Large intestine (tissue), 3 donors: ENCODE results near the gene ITPKA. TPM values are rescaled to one million over a fixed set of nuclear protein-coding genes. Genes with fewer than 3 reads are reported as not detected.

Experiments used
- DNase-seq, 2 donors: peaks; one replicate each; pipeline versions ENCODE4 v3.0.0 to v3.0.0-alpha.2; 2013
- H3K27ac ChIP-seq: one replicate; pipeline ENCODE4 v1.5.1; 2013; ENCODE audit warnings: low read length
- H3K27me3 ChIP-seq: 2 replicates; pipeline ENCODE4 v1.6.1; 2013; ENCODE audit warnings: low read length; ENCODE audit not compliant: control insufficient read depth, insufficient read depth
- H3K36me3 ChIP-seq: 2 replicates; pipeline ENCODE4 v1.6.1; 2013; ENCODE audit warnings: low read length; ENCODE audit not compliant: control insufficient read depth, insufficient read depth
- H3K4me1 ChIP-seq: one replicate; pipeline ENCODE4 v1.6.1; 2013; ENCODE audit warnings: low read length; ENCODE audit not compliant: control insufficient read depth, insufficient read depth
- H3K4me3 ChIP-seq: one replicate; pipeline ENCODE4 v1.5.1; 2013; ENCODE audit warnings: low read length
- H3K9me3 ChIP-seq: one replicate; pipeline ENCODE4 v1.6.1; 2013; ENCODE audit warnings: mild to moderate bottlenecking, low read depth, low read length, moderate library complexity; ENCODE audit not compliant: control insufficient read depth
- WGBS: methylation state at CpG from one replicate; pipeline ENCODE4 v1.1.5; 2013; ENCODE audit warnings: low lambda C conversion rate; ENCODE audit not compliant: insufficient coverage; 5-methylcytosine and 5-hydroxymethylcytosine counted together
- polyA plus RNA-seq: library from polyadenylated mRNA; unstranded; fragments of 120-200 nt; gene quantifications from one replicate; pipeline ENCODE4 v1.2.1, GENCODE V29; 2013

ITPKA gene
- polyA plus RNA-seq, 1 donor: 40.7 TPM

- no peak overlapping the region for H3K27ac ChIP-seq
- no CpG with 5 or more reads among the region's 2 CpGs for WGBS
These were observed 4.0 kb upstream of the ITPKA start for GRCh38 chr15:41489641-41490040.

GRCh38 chr15:41490355-41490754 lies 3.3 kb upstream of the ITPKA start:
- H3K36me3 ChIP-seq: no peaks in the 10 kb centered on the region
- peak in 1 of 2 donors; percentile 58 for DNase-seq
- WGBS: no CpG with 5 or more reads among the region's 4 CpGs
- no peak overlapping the region for H3K27ac ChIP-seq
- no peaks in the 10 kb centered on the region for H3K9me3 ChIP-seq
- peaks cover 12% of the 10 kb centered on the region for H3K27me3 ChIP-seq
- H3K4me3 ChIP-seq: no peak overlapping the region
- peaks cover 21% of the 10 kb centered on the region for H3K4me1 ChIP-seq

More at GRCh38 chr15:41489641-41490040, 4.0 kb upstream of the ITPKA start:
- H3K36me3 ChIP-seq: no peaks in the 10 kb centered on the region
- H3K4me3 ChIP-seq: no peak overlapping the region
- DNase-seq: no peak
- H3K9me3 ChIP-seq: no peaks in the 10 kb centered on the region
- peaks cover 21% of the 10 kb centered on the region for H3K4me1 ChIP-seq
- H3K27me3 ChIP-seq: peaks cover 5% of the 10 kb centered on the region

DNA sequence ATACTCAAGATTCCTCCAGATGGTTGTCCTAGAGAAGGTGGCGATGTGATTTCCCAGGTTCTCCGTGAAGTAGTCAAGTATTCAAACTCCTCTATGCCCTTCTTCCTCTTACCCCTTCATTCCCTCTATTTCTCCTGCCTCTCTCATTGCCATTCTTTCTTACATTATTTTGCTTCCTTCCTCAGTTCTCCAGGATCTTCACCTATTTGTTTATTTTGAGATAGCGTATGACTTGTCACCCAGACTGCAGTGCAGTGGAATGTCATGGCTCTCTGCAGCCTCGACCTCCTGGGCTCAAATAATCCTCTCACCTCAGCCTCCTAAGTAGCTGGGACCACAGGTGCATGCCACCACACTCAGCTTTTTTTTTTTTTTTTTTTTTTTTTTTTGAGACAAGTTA lies 1.8 kb upstream of the ITPKA start:
- Histone ChIP-seq H3K9me3 (no peaks in the 10 kb centered on the region), H3K4me3 (no peak overlapping the region), H3K4me1 (peaks cover 29% of the 10 kb centered on the region), H3K27ac (peak overlapping the region; percentile 100), H3K27me3 (peaks cover 23% of the 10 kb centered on the region), H3K36me3 (no peaks in the 10 kb centered on the region)
- 80% methylated on average over 1 of the region's 4 CpGs for WGBS
- no peak for DNase-seq

DNA sequence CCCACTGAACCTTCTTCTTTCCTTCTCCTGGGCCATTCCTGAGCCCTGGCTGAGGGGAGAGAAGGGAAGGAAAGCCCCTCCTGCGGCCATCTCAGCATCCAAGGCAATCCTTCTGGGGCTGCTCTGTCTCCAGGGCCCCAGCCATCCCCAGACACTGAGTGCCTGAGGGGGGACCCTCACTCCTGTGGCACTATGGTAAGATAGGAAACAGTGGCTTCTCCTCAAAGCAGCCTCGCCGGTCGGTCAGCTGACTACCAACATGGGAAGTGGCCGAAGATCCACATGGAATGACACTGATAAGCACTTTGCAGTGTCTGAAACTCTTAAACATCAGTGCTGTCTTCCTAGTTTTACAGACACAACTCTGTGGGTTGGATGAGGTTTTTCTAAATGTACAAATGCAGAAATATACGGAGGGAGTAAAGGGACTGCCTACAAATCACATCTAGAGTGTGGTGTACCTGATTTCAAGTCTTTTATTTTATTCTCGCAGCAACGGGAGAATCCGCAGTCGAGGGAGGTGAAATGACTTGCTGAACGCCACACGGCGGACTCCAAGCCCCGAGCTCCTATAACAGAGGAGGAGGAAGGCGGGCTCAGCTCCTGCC lies 973 bp upstream of the ITPKA start:
- WGBS: no CpG with 5 or more reads among the region's 15 CpGs
- peaks cover 29% of the 10 kb centered on the region for H3K4me1 ChIP-seq
- no peaks in the 10 kb centered on the region for H3K36me3 ChIP-seq
- H3K9me3 ChIP-seq: no peaks in the 10 kb centered on the region
- peak overlapping the region; percentile 100 for H3K27ac ChIP-seq
- H3K27me3 ChIP-seq: peaks cover 23% of the 10 kb centered on the region
- DNase-seq: peak in 1 of 2 donors; percentile 69
- peak overlapping the region; percentile 64 for H3K4me3 ChIP-seq

- H3K27me3 ChIP-seq: peaks cover 23% of the 10 kb centered on the region
- WGBS: no CpG with 5 or more reads among the region's 41 CpGs
These were observed 172 bp downstream of the ITPKA start for GRCh38 chr15:41493902-41494189.

DNA sequence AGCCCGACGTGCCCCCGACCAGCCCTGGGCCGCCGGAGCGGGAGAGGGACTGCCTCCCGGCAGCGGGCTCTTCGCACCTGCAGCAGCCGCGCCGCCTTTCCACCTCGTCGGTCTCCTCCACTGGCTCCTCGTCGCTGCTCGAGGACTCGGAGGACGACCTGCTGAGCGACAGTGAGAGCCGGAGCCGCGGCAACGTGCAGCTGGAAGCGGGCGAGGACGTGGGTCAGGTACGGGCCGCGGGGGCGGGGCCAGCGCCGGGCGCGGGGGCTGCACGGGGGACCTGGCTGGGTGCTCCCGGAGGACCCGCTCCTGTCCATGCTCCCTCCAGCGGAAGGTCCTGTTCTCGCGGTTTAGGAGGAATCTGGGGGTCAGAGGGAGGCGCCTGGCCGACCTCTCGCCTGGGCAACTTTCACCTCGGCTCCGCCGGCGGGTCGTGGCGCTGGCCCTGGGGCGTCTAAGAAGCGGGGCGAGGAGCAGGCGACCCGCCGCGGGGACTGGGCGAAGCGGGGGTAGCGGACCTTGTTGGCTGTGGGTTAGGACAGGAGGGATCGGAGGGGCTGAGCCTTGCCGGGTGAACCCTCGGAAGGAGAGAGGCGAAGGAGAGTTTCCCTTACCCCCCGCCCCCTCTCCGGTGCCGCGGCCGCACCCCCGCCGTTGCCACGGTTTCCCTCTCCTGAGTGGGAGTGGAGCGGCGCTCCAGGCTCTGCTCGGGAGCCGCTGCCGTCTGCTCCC lies 682 bp downstream of the ITPKA start:
- peak in 1 of 2 donors; percentile 68 for DNase-seq
- H3K4me1 ChIP-seq: peaks cover 26% of the 10 kb centered on the region
- peaks cover 23% of the 10 kb centered on the region for H3K27me3 ChIP-seq
- peak overlapping the region; percentile 76 for H3K4me3 ChIP-seq
- peaks cover 2% of the 10 kb centered on the region for H3K36me3 ChIP-seq
- peak overlapping the region; percentile 96 for H3K27ac ChIP-seq
- WGBS: no CpG with 5 or more reads among the region's 77 CpGs
- no peaks in the 10 kb centered on the region for H3K9me3 ChIP-seq

More at GRCh38 chr15:41493902-41494189, 172 bp downstream of the ITPKA start:
- Histone ChIP-seq H3K36me3 (peaks cover 2% of the 10 kb centered on the region), H3K27ac (peak overlapping the region; percentile 96), H3K4me1 (peaks cover 26% of the 10 kb centered on the region), H3K4me3 (peak overlapping the region; percentile 76), H3K9me3 (no peaks in the 10 kb centered on the region)
- no peak for DNase-seq

DNA sequence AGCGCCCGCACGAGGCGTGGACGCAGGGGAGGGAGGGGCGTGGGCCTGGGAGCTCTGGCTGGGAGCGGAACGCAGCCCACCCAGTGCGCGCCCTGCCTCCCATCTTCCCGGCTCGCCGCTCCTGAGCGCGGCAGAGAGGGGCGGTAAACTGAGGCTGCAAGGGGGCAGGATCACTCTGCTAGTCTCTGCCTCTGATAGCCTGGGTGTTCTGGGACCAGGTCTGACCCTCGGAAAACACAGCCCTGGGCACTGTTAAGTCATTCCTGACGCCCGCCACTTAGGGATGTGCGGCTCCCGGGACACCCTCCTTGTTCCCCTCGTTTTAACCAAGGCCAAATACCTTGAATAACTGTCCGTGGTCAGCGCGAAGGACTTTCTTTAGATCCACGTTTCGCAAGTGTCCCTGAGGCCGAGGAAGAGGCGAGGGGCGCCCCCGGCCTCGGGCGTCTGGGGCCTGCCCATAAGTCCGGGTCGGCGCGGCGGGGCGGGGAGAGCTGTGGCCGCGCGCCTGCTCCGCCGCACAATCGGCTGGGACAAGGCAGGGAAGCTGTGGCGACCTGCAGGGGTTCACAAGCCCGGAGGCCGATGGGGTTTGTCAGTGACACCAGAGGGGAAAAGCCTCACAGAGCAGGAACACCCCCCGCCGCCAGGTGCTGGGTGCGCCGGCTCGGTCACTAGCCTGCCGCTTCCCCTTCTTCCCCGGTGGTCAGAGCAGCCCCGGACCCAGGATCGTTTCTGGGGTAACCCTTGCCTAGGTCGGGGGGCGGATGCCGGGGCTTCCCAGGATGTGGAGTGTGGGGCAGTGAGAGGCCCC lies 1.5 kb downstream of the ITPKA start:
- no peak for DNase-seq
- no CpG with 5 or more reads among the region's 60 CpGs for WGBS
- Histone ChIP-seq H3K27ac (peak overlapping the region; percentile 96), H3K9me3 (no peaks in the 10 kb centered on the region), H3K27me3 (peaks cover 27% of the 10 kb centered on the region), H3K36me3 (peaks cover 2% of the 10 kb centered on the region), H3K4me3 (peak overlapping the region; percentile 76), H3K4me1 (peaks cover 26% of the 10 kb centered on the region)

- Histone ChIP-seq H3K36me3 (peaks cover 2% of the 10 kb centered on the region), H3K27ac (peak overlapping the region; percentile 96), H3K4me3 (peak overlapping the region; percentile 76), H3K4me1 (peaks cover 26% of the 10 kb centered on the region), H3K9me3 (no peaks in the 10 kb centered on the region), H3K27me3 (peaks cover 30% of the 10 kb centered on the region)
- peak; percentile 85 to 96 for DNase-seq
- no CpG with 5 or more reads among the region's 59 CpGs for whole genome bisulfite sequencing
These were observed 2.3 kb downstream of the ITPKA start for GRCh38 chr15:41495736-41496599.

DNA sequence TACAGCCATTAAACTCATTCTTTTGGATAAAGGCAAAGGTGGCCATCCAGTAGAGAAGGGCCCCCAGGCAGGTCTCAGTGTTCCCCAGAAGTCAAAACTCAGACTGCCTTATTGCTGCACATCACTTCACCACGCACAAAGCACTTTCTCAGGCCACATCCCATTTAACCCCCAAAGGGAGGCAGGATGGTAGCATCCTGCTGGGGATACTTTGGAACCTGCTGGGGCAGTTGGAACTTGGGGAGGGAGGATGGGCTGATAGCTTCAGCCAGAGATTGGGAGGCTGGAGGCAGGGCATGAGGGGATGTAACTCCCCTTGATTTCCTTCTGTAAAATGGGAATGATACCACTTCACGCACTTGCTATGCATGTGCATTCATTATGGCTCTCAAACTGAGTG lies 5.0 kb downstream of the ITPKA start:
- H3K27me3 ChIP-seq: peaks cover 56% of the 10 kb centered on the region
- H3K4me3 ChIP-seq: no peak overlapping the region
- H3K36me3 ChIP-seq: peaks cover 24% of the 10 kb centered on the region
- no peak for DNase-seq
- WGBS: no CpG with 5 or more reads among the region's 2 CpGs
- H3K9me3 ChIP-seq: peaks cover 10% of the 10 kb centered on the region
- no peak overlapping the region for H3K27ac ChIP-seq
- H3K4me1 ChIP-seq: peaks cover 15% of the 10 kb centered on the region
